GM18520 (cell line): ENCODE results near the gene VWF.
"Not testable (repeated sequence)": the region's sequence is repeated elsewhere in the genome, so short reads cannot be mapped to it uniquely, and the experiment has no call there.

Source experiments
- ATAC-seq: cut with Tn5 transposase; IDR thresholded peaks from one replicate; pipeline ENCODE4 v1.9.1; 2021; ENCODE audit not compliant: unreplicated experiment

Gene VWF

GRCh38 chr12:6124411-6125309 lies at the start of gene VWF:
Gene VWF, minus strand, starts transcription at chr12:6124670. Its CDS starts 1,474 bp downstream, at chr12:6123196.
- no peak for ATAC-seq

- no peak for ATAC-seq
Observed at GRCh38 chr12:6172862-6173261, 48.4 kb upstream of the VWF start.

GRCh38 chr12:6172086-6172485 lies 47.6 kb upstream of the VWF start:
- ATAC-seq, result no peak

GRCh38 chr12:6171409-6172015 lies 47.0 kb upstream of the VWF start:
- no peak for ATAC-seq

- ATAC-seq, result peak; percentile 66
Observed at GRCh38 chr12:6167327-6168280, 43.1 kb upstream of the VWF start.

- ATAC-seq, result no peak
Observed at GRCh38 chr12:6166808-6167207, 42.3 kb upstream of the VWF start.

- no peak for ATAC-seq
Observed at GRCh38 chr12:6165395-6165794, 40.9 kb upstream of the VWF start.

- ATAC-seq, result no peak
Observed at GRCh38 chr12:6163416-6164060, 39.1 kb upstream of the VWF start.

- ATAC-seq, result no peak
Observed at GRCh38 chr12:6161124-6161882, 36.8 kb upstream of the VWF start.

- not testable (repeated sequence) for ATAC-seq
Observed at GRCh38 chr12:6160049-6160649, 35.7 kb upstream of the VWF start.

GRCh38 chr12:6159166-6160011 lies 34.9 kb upstream of the VWF start:
- not testable (repeated sequence) for ATAC-seq

- no peak for ATAC-seq
Observed at GRCh38 chr12:6158749-6159148, 34.3 kb upstream of the VWF start.

- no peak for ATAC-seq
Observed at GRCh38 chr12:6158255-6158654, 33.8 kb upstream of the VWF start.

GRCh38 chr12:6157482-6157881 lies 33.0 kb upstream of the VWF start:
- ATAC-seq, result no peak

- ATAC-seq, result no peak
Observed at GRCh38 chr12:6154730-6155459, 30.4 kb upstream of the VWF start.

GRCh38 chr12:6148722-6149121 lies 24.3 kb upstream of the VWF start:
- ATAC-seq, result not testable (repeated sequence)

- ATAC-seq, result no peak
Observed at GRCh38 chr12:6148061-6148460, 23.6 kb upstream of the VWF start.

- no peak for ATAC-seq
Observed at GRCh38 chr12:6146951-6147350, 22.5 kb upstream of the VWF start.
